AG20443 (cell line): ENCODE measurements around the gene UBALD2.
"Not testable (repeated sequence)": the region's sequence is repeated elsewhere in the genome, so short reads cannot be mapped to it uniquely, and the experiment has no call there.

Source experiments
- DNase-seq: peaks from one replicate; pipeline ENCODE4 v3.0.0; 2012; ENCODE audit warnings: low spot score, mixed read lengths

Gene UBALD2

GRCh38 chr17:76278268-76278908 lies 13.2 kb downstream of the UBALD2 start:
- no peak for DNase-seq

GRCh38 chr17:76278952-76279741 lies 14.0 kb downstream of the UBALD2 start:
- DNase-seq: peak; percentile 93

GRCh38 chr17:76279742-76280287 lies 14.7 kb downstream of the UBALD2 start:
- no peak for DNase-seq

- DNase-seq: no peak
Observed at GRCh38 chr17:76280650-76281049, 15.5 kb downstream of the UBALD2 start.

- no peak for DNase-seq
Observed at GRCh38 chr17:76281573-76282371, 16.6 kb downstream of the UBALD2 start.

GRCh38 chr17:76292567-76292966 lies 27.4 kb downstream of the UBALD2 start:
- DNase-seq: no peak

GRCh38 chr17:76293106-76293505 lies 28.0 kb downstream of the UBALD2 start:
- DNase-seq: no peak

GRCh38 chr17:76296186-76296585 lies 31.0 kb downstream of the UBALD2 start:
- DNase-seq: no peak

GRCh38 chr17:76296889-76297288 lies 31.7 kb downstream of the UBALD2 start:
- DNase-seq: no peak

- no peak for DNase-seq
Observed at GRCh38 chr17:76297436-76297835, 32.3 kb downstream of the UBALD2 start.

GRCh38 chr17:76304226-76305134 lies 39.3 kb downstream of the UBALD2 start:
- DNase-seq: no peak

GRCh38 chr17:76305135-76305454 lies 39.9 kb downstream of the UBALD2 start:
- not testable (repeated sequence) for DNase-seq

- no peak for DNase-seq
Observed at GRCh38 chr17:76307299-76307965, 42.3 kb downstream of the UBALD2 start.

GRCh38 chr17:76307966-76308338 lies 42.8 kb downstream of the UBALD2 start, which contains the start of gene QRICH2:
TSS of gene QRICH2 (minus strand) at chr17:76308276. CDS start at chr17:76307998, 278 bp downstream.
- DNase-seq: no peak

- no peak for DNase-seq
Observed at GRCh38 chr17:76309461-76309860, 44.3 kb downstream of the UBALD2 start.

- DNase-seq: no peak
Observed at GRCh38 chr17:76312735-76313134, 47.6 kb downstream of the UBALD2 start.

GRCh38 chr17:76314392-76315227 lies 49.5 kb downstream of the UBALD2 start:
- no peak for DNase-seq

- DNase-seq: no peak
Observed at GRCh38 chr17:76317535-76317934, 52.4 kb downstream of the UBALD2 start.

GRCh38 chr17:76318586-76318985 lies 53.4 kb downstream of the UBALD2 start:
- DNase-seq: no peak
